MG63 (cell line): ENCODE results near the gene DDX56. TPM values are rescaled to one million over a fixed set of nuclear protein-coding genes. Genes with fewer than 3 reads are reported as not detected.
"Not testable (repeated sequence)": the region's sequence is repeated elsewhere in the genome, so short reads cannot be mapped to it uniquely, and the experiment has no call there.

Experiments
- DNase-seq: peaks from one replicate; pipeline ENCODE4 v3.0.0-alpha.2; 2020
- H3K27me3 ChIP-seq: fragments of 250-450 bp; sonication (Bioruptor Pico); 2 replicates; pipeline ENCODE4 v1.5.1; 2020; ENCODE audit warnings: mild to moderate bottlenecking, moderate library complexity
- H3K36me3 ChIP-seq: fragments of 250-450 bp; sonication (Bioruptor Pico); 2 replicates; pipeline ENCODE4 v1.5.1; 2020; ENCODE audit warnings: mild to moderate bottlenecking, moderate library complexity
- H3K4me3 ChIP-seq: fragments of 250-450 bp; sonication (Bioruptor Pico); 2 replicates; pipeline ENCODE4 v1.5.1; 2020; ENCODE audit warnings: mild to moderate bottlenecking, moderate library complexity
- H3K9me3 ChIP-seq: fragments of 250-450 bp; sonication (Bioruptor Pico); 2 replicates; pipeline ENCODE4 v1.5.1; 2020; ENCODE audit warnings: mild to moderate bottlenecking, moderate library complexity
- total RNA-seq: library from RNA; depleted of rRNA; stranded (reverse); fragments of >200 nt; shearing (Covaris generic); gene quantifications from 2 replicates; pipeline ENCODE4 v1.2.3, GENCODE V29; 2014; ENCODE audit warnings: low replicate concordance

The DDX56 gene
- total RNA-seq, 1 experiment from 2014 or later: 155 TPM

- no peak overlapping the region for H3K4me3 ChIP-seq
- H3K9me3 ChIP-seq: no peaks in the 10 kb centered on the region
- H3K36me3 ChIP-seq: peaks cover 83% of the 10 kb centered on the region
Measured at GRCh38 chr7:44569959-44570358, 3.7 kb downstream of the DDX56 start.

GRCh38 chr7:44568771-44569560, 4.7 kb downstream of the DDX56 start:
- DNase-seq: no peak
- peaks cover 88% of the 10 kb centered on the region for H3K36me3 ChIP-seq

More at GRCh38 chr7:44569959-44570358, 3.7 kb downstream of the DDX56 start:
- H3K27me3 ChIP-seq: no peaks in the 10 kb centered on the region
- DNase-seq: no peak

GRCh38 chr7:44567884-44568283, 5.8 kb downstream of the DDX56 start:
- DNase-seq: no peak
- H3K27me3 ChIP-seq: no peaks in the 10 kb centered on the region
- H3K9me3 ChIP-seq: no peaks in the 10 kb centered on the region
- peaks cover 88% of the 10 kb centered on the region for H3K36me3 ChIP-seq
- H3K4me3 ChIP-seq: no peak overlapping the region

More at GRCh38 chr7:44568771-44569560, 4.7 kb downstream of the DDX56 start:
- no peaks in the 10 kb centered on the region for H3K9me3 ChIP-seq
- no peak overlapping the region for H3K4me3 ChIP-seq
- no peaks in the 10 kb centered on the region for H3K27me3 ChIP-seq

GRCh38 chr7:44566680-44567079, 7.0 kb downstream of the DDX56 start:
- H3K9me3 ChIP-seq: no peaks in the 10 kb centered on the region
- H3K4me3 ChIP-seq: no peak overlapping the region
- peaks cover 76% of the 10 kb centered on the region for H3K36me3 ChIP-seq
- H3K27me3 ChIP-seq: no peaks in the 10 kb centered on the region
- no peak for DNase-seq

- H3K4me3 ChIP-seq: no peak overlapping the region
- DNase-seq: no peak
- H3K36me3 ChIP-seq: peaks cover 69% of the 10 kb centered on the region
- H3K27me3 ChIP-seq: no peaks in the 10 kb centered on the region
- no peaks in the 10 kb centered on the region for H3K9me3 ChIP-seq
Measured at GRCh38 chr7:44565795-44566559, 7.7 kb downstream of the DDX56 start.

GRCh38 chr7:44565097-44565794, 8.5 kb downstream of the DDX56 start:
- peak; percentile 52 for DNase-seq
- H3K36me3 ChIP-seq: peaks cover 62% of the 10 kb centered on the region

GRCh38 chr7:44564606-44565005, 9.1 kb downstream of the DDX56 start:
- Histone ChIP-seq H3K9me3 (no peaks in the 10 kb centered on the region), H3K27me3 (no peaks in the 10 kb centered on the region), H3K36me3 (peaks cover 55% of the 10 kb centered on the region), H3K4me3 (no peak overlapping the region)
- DNase-seq: no peak

More at GRCh38 chr7:44565097-44565794, 8.5 kb downstream of the DDX56 start:
- H3K27me3 ChIP-seq: no peaks in the 10 kb centered on the region
- no peaks in the 10 kb centered on the region for H3K9me3 ChIP-seq
- H3K4me3 ChIP-seq: no peak overlapping the region

- no peaks in the 10 kb centered on the region for H3K9me3 ChIP-seq
- no peak overlapping the region for H3K4me3 ChIP-seq
- H3K27me3 ChIP-seq: no peaks in the 10 kb centered on the region
- DNase-seq: no peak
- peaks cover 41% of the 10 kb centered on the region for H3K36me3 ChIP-seq
Measured at GRCh38 chr7:44563171-44563679, 10.5 kb downstream of the DDX56 start.

- not testable (repeated sequence) for H3K27me3 ChIP-seq, H3K9me3 ChIP-seq, H3K4me3 ChIP-seq, DNase-seq
- peaks cover 35% of the 10 kb centered on the region for H3K36me3 ChIP-seq
Measured at GRCh38 chr7:44562622-44562962, 11.1 kb downstream of the DDX56 start.

- Histone ChIP-seq H3K36me3 (peaks cover 34% of the 10 kb centered on the region), H3K27me3 (no peaks in the 10 kb centered on the region), H3K4me3 (no peak overlapping the region), H3K9me3 (no peaks in the 10 kb centered on the region)
- peak; percentile 68 for DNase-seq
Measured at GRCh38 chr7:44561962-44562621, 11.6 kb downstream of the DDX56 start.

GRCh38 chr7:44561481-44561880, 12.2 kb downstream of the DDX56 start:
- peaks cover 30% of the 10 kb centered on the region for H3K36me3 ChIP-seq
- no peaks in the 10 kb centered on the region for H3K9me3 ChIP-seq
- H3K27me3 ChIP-seq: no peaks in the 10 kb centered on the region
- no peak overlapping the region for H3K4me3 ChIP-seq
- DNase-seq: no peak

GRCh38 chr7:44559485-44559884, 14.2 kb downstream of the DDX56 start:
- no peaks in the 10 kb centered on the region for H3K27me3 ChIP-seq
- no peaks in the 10 kb centered on the region for H3K9me3 ChIP-seq
- H3K36me3 ChIP-seq: peaks cover 13% of the 10 kb centered on the region
- DNase-seq: peak; percentile 22
- H3K4me3 ChIP-seq: no peak overlapping the region

GRCh38 chr7:44557485-44557884, 16.2 kb downstream of the DDX56 start:
- Histone ChIP-seq H3K4me3 (no peak overlapping the region), H3K36me3 (no peaks in the 10 kb centered on the region), H3K27me3 (no peaks in the 10 kb centered on the region), H3K9me3 (no peaks in the 10 kb centered on the region)
- DNase-seq: no peak

GRCh38 chr7:44555350-44555749, 18.4 kb downstream of the DDX56 start:
- Histone ChIP-seq H3K9me3 (no peaks in the 10 kb centered on the region), H3K36me3 (no peaks in the 10 kb centered on the region), H3K4me3 (no peak overlapping the region), H3K27me3 (no peaks in the 10 kb centered on the region)
- DNase-seq: no peak

- DNase-seq, H3K4me3 ChIP-seq, H3K27me3 ChIP-seq, H3K36me3 ChIP-seq, H3K9me3 ChIP-seq: not testable (repeated sequence)
Measured at GRCh38 chr7:44552473-44553005, 21.2 kb downstream of the DDX56 start.

GRCh38 chr7:44549457-44549856, 24.3 kb downstream of the DDX56 start:
- Histone ChIP-seq H3K27me3 (no peaks in the 10 kb centered on the region), H3K9me3 (no peaks in the 10 kb centered on the region), H3K36me3 (no peaks in the 10 kb centered on the region), H3K4me3 (no peak overlapping the region)
- DNase-seq: no peak
